ENCODE measurements around the gene ATF1.

ATF1 gene

GRCh38 chr12:50763639-50764285 is at the start of gene ATF1:
ATF1 (plus strand) TSS chr12:50764101; CDS start chr12:50780146, 16,045 bp downstream.
- H3K27ac Mint-ChIP-seq, result peak within 1 kb of the TSS; percentile 99
- DNase-seq (ENCODE audit: low spot score), result peak; percentile 92
- H3K4me1 Mint-ChIP-seq (ENCODE audit: low read depth), result peaks cover 32% of the 10 kb centered on the region
- H3K36me3 Mint-ChIP-seq (ENCODE audit: low read depth), result peaks cover 13% of the 10 kb centered on the region
- H3K4me3 Mint-ChIP-seq, result peak within 1 kb of the TSS; percentile 98
- H3K9me3 Mint-ChIP-seq, result no peaks in the 10 kb centered on the region
- peaks cover 2% of the 10 kb centered on the region for H3K27me3 Mint-ChIP-seq (ENCODE audit: low read depth)

GRCh38 chr12:50715174-50715573 is 48.7 kb upstream of the ATF1 start:
- H3K27ac Mint-ChIP-seq, result no peak overlapping the region
- H3K4me3 Mint-ChIP-seq, result no peak overlapping the region
- peaks cover 28% of the 10 kb centered on the region for H3K36me3 Mint-ChIP-seq (ENCODE audit: low read depth)
- no peak for DNase-seq (ENCODE audit: low spot score)
- H3K9me3 Mint-ChIP-seq, result no peaks in the 10 kb centered on the region
- no peaks in the 10 kb centered on the region for H3K4me1 Mint-ChIP-seq (ENCODE audit: low read depth)
- no peaks in the 10 kb centered on the region for H3K27me3 Mint-ChIP-seq (ENCODE audit: low read depth)

GRCh38 chr12:50718760-50719159 is 45.1 kb upstream of the ATF1 start:
- no peaks in the 10 kb centered on the region for H3K27me3 Mint-ChIP-seq (ENCODE audit: low read depth)
- H3K9me3 Mint-ChIP-seq, result no peaks in the 10 kb centered on the region
- no peak overlapping the region for H3K27ac Mint-ChIP-seq
- no peak for DNase-seq (ENCODE audit: low spot score)
- H3K36me3 Mint-ChIP-seq (ENCODE audit: low read depth), result peaks cover 33% of the 10 kb centered on the region
- H3K4me3 Mint-ChIP-seq, result no peak overlapping the region
- H3K4me1 Mint-ChIP-seq (ENCODE audit: low read depth), result peaks cover 3% of the 10 kb centered on the region

- H3K27me3 Mint-ChIP-seq (ENCODE audit: low read depth), result no peaks in the 10 kb centered on the region
- H3K36me3 Mint-ChIP-seq (ENCODE audit: low read depth), result peaks cover 41% of the 10 kb centered on the region
- peaks cover 3% of the 10 kb centered on the region for H3K4me1 Mint-ChIP-seq (ENCODE audit: low read depth)
- no peaks in the 10 kb centered on the region for H3K9me3 Mint-ChIP-seq
- no peak overlapping the region for H3K4me3 Mint-ChIP-seq
- DNase-seq (ENCODE audit: low spot score), result no peak
- H3K27ac Mint-ChIP-seq, result no peak overlapping the region
These were observed 43.8 kb upstream of the ATF1 start for GRCh38 chr12:50720085-50720484.

GRCh38 chr12:50720501-50720900 is 43.4 kb upstream of the ATF1 start:
- Mint-ChIP-seq H3K4me1 (ENCODE audit: low read depth) (peaks cover 3% of the 10 kb centered on the region), H3K27me3 (ENCODE audit: low read depth) (no peaks in the 10 kb centered on the region), H3K36me3 (ENCODE audit: low read depth) (peaks cover 42% of the 10 kb centered on the region), H3K9me3 (no peaks in the 10 kb centered on the region), H3K27ac (no peak overlapping the region), H3K4me3 (no peak overlapping the region)
- no peak for DNase-seq (ENCODE audit: low spot score)

- no peaks in the 10 kb centered on the region for H3K27me3 Mint-ChIP-seq (ENCODE audit: low read depth)
- H3K4me1 Mint-ChIP-seq (ENCODE audit: low read depth), result peaks cover 3% of the 10 kb centered on the region
- H3K9me3 Mint-ChIP-seq, result no peaks in the 10 kb centered on the region
- no peak for DNase-seq (ENCODE audit: low spot score)
- H3K4me3 Mint-ChIP-seq, result no peak overlapping the region
- H3K36me3 Mint-ChIP-seq (ENCODE audit: low read depth), result peaks cover 44% of the 10 kb centered on the region
- H3K27ac Mint-ChIP-seq, result no peak overlapping the region
These were observed 40.0 kb upstream of the ATF1 start for GRCh38 chr12:50723865-50724264.

- Mint-ChIP-seq H3K9me3 (no peaks in the 10 kb centered on the region), H3K4me1 (ENCODE audit: low read depth) (peaks cover 3% of the 10 kb centered on the region), H3K36me3 (ENCODE audit: low read depth) (peaks cover 49% of the 10 kb centered on the region), H3K4me3 (no peak overlapping the region), H3K27me3 (ENCODE audit: low read depth) (no peaks in the 10 kb centered on the region), H3K27ac (no peak overlapping the region)
- DNase-seq (ENCODE audit: low spot score), result no peak
These were observed 38.6 kb upstream of the ATF1 start for GRCh38 chr12:50725011-50725942.

- H3K27me3 Mint-ChIP-seq (ENCODE audit: low read depth), result no peaks in the 10 kb centered on the region
These were observed 36.4 kb upstream of the ATF1 start for GRCh38 chr12:50727466-50727865.

GRCh38 chr12:50728417-50728816 is 35.5 kb upstream of the ATF1 start:
- no peak overlapping the region for H3K27ac Mint-ChIP-seq
- H3K36me3 Mint-ChIP-seq (ENCODE audit: low read depth), result peaks cover 53% of the 10 kb centered on the region
- no peak overlapping the region for H3K4me3 Mint-ChIP-seq
- no peaks in the 10 kb centered on the region for H3K9me3 Mint-ChIP-seq
- no peaks in the 10 kb centered on the region for H3K27me3 Mint-ChIP-seq (ENCODE audit: low read depth)
- H3K4me1 Mint-ChIP-seq (ENCODE audit: low read depth), result no peaks in the 10 kb centered on the region
- no peak for DNase-seq (ENCODE audit: low spot score)

More at GRCh38 chr12:50727466-50727865, 36.4 kb upstream of the ATF1 start:
- Mint-ChIP-seq H3K9me3 (no peaks in the 10 kb centered on the region), H3K4me1 (ENCODE audit: low read depth) (peaks cover 3% of the 10 kb centered on the region), H3K4me3 (no peak overlapping the region), H3K27ac (no peak overlapping the region), H3K36me3 (ENCODE audit: low read depth) (peaks cover 52% of the 10 kb centered on the region)
- no peak for DNase-seq (ENCODE audit: low spot score)

- Mint-ChIP-seq H3K4me3 (no peak overlapping the region), H3K9me3 (no peaks in the 10 kb centered on the region), H3K4me1 (ENCODE audit: low read depth) (no peaks in the 10 kb centered on the region), H3K27ac (no peak overlapping the region), H3K36me3 (ENCODE audit: low read depth) (peaks cover 50% of the 10 kb centered on the region), H3K27me3 (ENCODE audit: low read depth) (no peaks in the 10 kb centered on the region)
- no peak for DNase-seq (ENCODE audit: low spot score)
These were observed 35.1 kb upstream of the ATF1 start for GRCh38 chr12:50728841-50729240.

GRCh38 chr12:50732591-50732990 is 31.3 kb upstream of the ATF1 start:
- H3K4me1 Mint-ChIP-seq (ENCODE audit: low read depth), result no peaks in the 10 kb centered on the region
- no peak overlapping the region for H3K4me3 Mint-ChIP-seq
- H3K27me3 Mint-ChIP-seq (ENCODE audit: low read depth), result no peaks in the 10 kb centered on the region
- peaks cover 43% of the 10 kb centered on the region for H3K36me3 Mint-ChIP-seq (ENCODE audit: low read depth)
- DNase-seq (ENCODE audit: low spot score), result no peak
- no peaks in the 10 kb centered on the region for H3K9me3 Mint-ChIP-seq
- H3K27ac Mint-ChIP-seq, result no peak overlapping the region

- Mint-ChIP-seq H3K27me3 (ENCODE audit: low read depth) (no peaks in the 10 kb centered on the region), H3K4me3 (no peak overlapping the region), H3K36me3 (ENCODE audit: low read depth) (peaks cover 40% of the 10 kb centered on the region), H3K4me1 (ENCODE audit: low read depth) (no peaks in the 10 kb centered on the region), H3K9me3 (no peaks in the 10 kb centered on the region), H3K27ac (no peak overlapping the region)
- DNase-seq (ENCODE audit: low spot score), result no peak
These were observed 30.2 kb upstream of the ATF1 start for GRCh38 chr12:50733706-50734105.

- Mint-ChIP-seq H3K36me3 (ENCODE audit: low read depth) (peaks cover 41% of the 10 kb centered on the region), H3K4me1 (ENCODE audit: low read depth) (no peaks in the 10 kb centered on the region), H3K9me3 (no peaks in the 10 kb centered on the region), H3K27ac (no peak overlapping the region), H3K27me3 (ENCODE audit: low read depth) (no peaks in the 10 kb centered on the region), H3K4me3 (no peak overlapping the region)
- DNase-seq (ENCODE audit: low spot score), result no peak
These were observed 29.3 kb upstream of the ATF1 start for GRCh38 chr12:50734409-50735263.

- Mint-ChIP-seq H3K36me3 (ENCODE audit: low read depth) (peaks cover 45% of the 10 kb centered on the region), H3K27me3 (ENCODE audit: low read depth) (no peaks in the 10 kb centered on the region), H3K4me1 (ENCODE audit: low read depth) (no peaks in the 10 kb centered on the region), H3K27ac (no peak overlapping the region), H3K4me3 (no peak overlapping the region), H3K9me3 (no peaks in the 10 kb centered on the region)
- DNase-seq (ENCODE audit: low spot score), result no peak
These were observed 24.3 kb upstream of the ATF1 start for GRCh38 chr12:50739611-50740010.
